B cell (primary cell): ENCODE measurements around the gene SMIM21. TPM values are rescaled to one million over a fixed set of nuclear protein-coding genes. Genes with fewer than 3 reads are reported as not detected.

ENCODE experiments used
- ATAC-seq: fragments of 200-7000 bp; cut with Tn5 transposase; one replicate; pipeline ENCODE4 v1.10.0; 2021; ENCODE audit warnings: low read depth, mild to moderate bottlenecking, moderate number of reproducible peaks, moderate library complexity
- CTCF ChIA-PET: fragments of 350-600 bp; sonication (Branson Sonifier 250); formaldehyde crosslinking; loops from one replicate; lab custom pipeline; 2021; ENCODE audit warnings: antibody characterized with exemption, inconsistent platforms; lab: Charles Lee
- POLR2A ChIA-PET: fragments of 350-600 bp; sonication (Branson Sonifier 250); formaldehyde crosslinking; loops from one replicate; lab custom pipeline; 2021; ENCODE audit warnings: antibody characterized with exemption; lab: Charles Lee
- DNase-seq: peaks from one replicate; pipeline ENCODE4 v3.0.0; 2013
- H2AFZ ChIP-seq: 2 replicates; pipeline ENCODE4 v1.6.1; 2012; ENCODE audit warnings: mild to moderate bottlenecking, low read depth, low read length; ENCODE audit not compliant: insufficient read depth, poor library complexity, severe bottlenecking
- H3K27ac ChIP-seq, 2 donors: 1 replicate in 1 of 2; 2 replicates in 1 of 2; pipeline ENCODE4 v1.5.1; 2012 to 2013; ENCODE audit warnings: low read length in 2 of 2, mild to moderate bottlenecking in 2 of 2, moderate library complexity in 1 of 2
- H3K27me3 ChIP-seq, 4 experiments: fragments of 200-600 bp in 1 of 4; sonication (generic) in 1 of 4; replicated peaks in 1 of 4; 1 replicate in 2 of 4; 2 replicates in 2 of 4; pipeline versions ENCODE4 v1.6.1 to v1.7.0; 2013 to 2016; ENCODE audit warnings: low read length in 3 of 4, mild to moderate bottlenecking in 2 of 4, mixed read lengths in 1 of 4, moderate library complexity in 1 of 4; ENCODE audit not compliant: insufficient read depth in 4 of 4, control insufficient read depth in 3 of 4; ENCODE audit errors: control extremely low read depth in 1 of 4
- H3K36me3 ChIP-seq, 2 experiments: replicated peaks in 1 of 2; 1 replicate in 1 of 2; 2 replicates in 1 of 2; pipeline versions ENCODE4 v1.6.1 to v1.7.1; 2013; ENCODE audit warnings: low read length in 1 of 2; ENCODE audit not compliant: insufficient read depth in 2 of 2, control insufficient read depth in 1 of 2; ENCODE audit errors: control extremely low read depth in 1 of 2, extremely low read depth in 1 of 2
- H3K4me1 ChIP-seq, 2 donors: fragments of 200-600 bp in 1 of 2; sonication (generic) in 1 of 2; 1 replicate in 1 of 2; 2 replicates in 1 of 2; pipeline versions ENCODE4 v1.5.1 to v1.6.1; 2013 to 2017; ENCODE audit warnings: low read length in 2 of 2; ENCODE audit not compliant: control insufficient read depth in 2 of 2, insufficient read depth in 2 of 2
- H3K4me2 ChIP-seq: replicated peaks from 2 replicates; pipeline ENCODE3; 2012; ENCODE audit warnings: mild to moderate bottlenecking, low read depth, low read length; ENCODE audit not compliant: poor library complexity, severe bottlenecking
- H3K4me3 ChIP-seq, 5 experiments: fragments of 200-600 bp in 1 of 5; sonication (generic) in 1 of 5; 1 replicate in 3 of 5; 2 replicates in 2 of 5; pipeline versions ENCODE4 v1.5.1 to v1.7.0; 2011 to 2016; ENCODE audit warnings: low read length in 4 of 5, mild to moderate bottlenecking in 4 of 5, low read depth in 2 of 5, control low read depth in 1 of 5, moderate library complexity in 1 of 5; ENCODE audit not compliant: insufficient read depth in 1 of 5; ENCODE audit errors: control extremely low read depth in 1 of 5, extremely low read depth in 1 of 5
- H3K79me2 ChIP-seq: fragments of 200-600 bp; sonication (generic); one replicate; pipeline ENCODE4 v1.6.0; 2016; ENCODE audit warnings: low read length; ENCODE audit not compliant: control insufficient read depth, insufficient read depth
- H3K9ac ChIP-seq: fragments of 200-600 bp; sonication (generic); 2 replicates; pipeline ENCODE4 v1.6.1; 2017; ENCODE audit warnings: mild to moderate bottlenecking, low read length, moderate library complexity
- H3K9me3 ChIP-seq, 3 donors: one replicate each; pipeline versions ENCODE4 v1.6.1 to v1.7.1; 2013; ENCODE audit warnings: low read length in 2 of 3; ENCODE audit not compliant: control insufficient read depth in 2 of 3, insufficient read depth in 1 of 3; ENCODE audit errors: control extremely low read depth in 1 of 3
- H4K20me1 ChIP-seq: 2 replicates; pipeline ENCODE4 v1.6.0; 2012; ENCODE audit warnings: mild to moderate bottlenecking, low read length; ENCODE audit not compliant: insufficient read depth, control insufficient read depth, poor library complexity, severe bottlenecking
- H3K27ac Mint-ChIP-seq: one replicate; pipeline ENCODE4 v1.8.0; 2021; ENCODE audit warnings: mixed read lengths
- H3K27me3 Mint-ChIP-seq: one replicate; pipeline ENCODE4 v1.8.0; 2021; ENCODE audit warnings: mixed read lengths
- H3K4me1 Mint-ChIP-seq: one replicate; pipeline ENCODE4 v1.8.0; 2021; ENCODE audit warnings: mixed read lengths
- H3K4me3 Mint-ChIP-seq: one replicate; pipeline ENCODE4 v1.8.0; 2021; ENCODE audit warnings: mixed read lengths
- H3K9me3 Mint-ChIP-seq: one replicate; pipeline ENCODE4 v1.8.0; 2022; ENCODE audit warnings: mixed read lengths; ENCODE audit not compliant: insufficient read depth
- EZH2 ChIP-seq: IDR thresholded peaks from 2 replicates; pipeline ENCODE4 v1.6.1; 2012; ENCODE audit warnings: borderline replicate concordance, low read depth, mild to moderate bottlenecking, moderate library complexity, low read length; ENCODE audit not compliant: insufficient read depth, poor library complexity, severe bottlenecking
- WGBS: methylation state at CpG from one replicate; pipeline ENCODE4 v1.1.5; 2013; ENCODE audit warnings: missing lambda C conversion rate; ENCODE audit not compliant: insufficient coverage; 5-methylcytosine and 5-hydroxymethylcytosine counted together
- intact Hi-C: fragments of 100-400 bp; cut with micrococcal nuclease; formaldehyde crosslinking; loops from one replicate; pipeline ENCODE4 v1.10.0; 2022
- polyA plus RNA-seq: library from polyadenylated mRNA; depleted of rRNA; stranded (reverse); fragments of >200 nt; gene quantifications from 2 replicates; pipeline ENCODE4 v1.2.3, GENCODE V29; 2012
- total RNA-seq, 2 donors: library from RNA; stranded (reverse); fragments of 120-200 nt in 1 of 2; gene quantifications; 1 replicate in 1 of 2; 2 replicates in 1 of 2; pipeline versions ENCODE4 v1.2.3 to v1.2.4, GENCODE V29; 2013 to 2022
- TF ChIP-seq, protein P1 (sequence below): fragments of 200-600 bp; IDR thresholded peaks from one replicate; pipeline ENCODE4 v1.8.0; 2022; ENCODE audit warnings: antibody characterized with exemption, mild to moderate bottlenecking

SMIM21 gene
- total and polyA plus RNA-seq, 2 donors (not counting 1 experiment from before 2014, with no cell fraction given) = not detected

DNA sequence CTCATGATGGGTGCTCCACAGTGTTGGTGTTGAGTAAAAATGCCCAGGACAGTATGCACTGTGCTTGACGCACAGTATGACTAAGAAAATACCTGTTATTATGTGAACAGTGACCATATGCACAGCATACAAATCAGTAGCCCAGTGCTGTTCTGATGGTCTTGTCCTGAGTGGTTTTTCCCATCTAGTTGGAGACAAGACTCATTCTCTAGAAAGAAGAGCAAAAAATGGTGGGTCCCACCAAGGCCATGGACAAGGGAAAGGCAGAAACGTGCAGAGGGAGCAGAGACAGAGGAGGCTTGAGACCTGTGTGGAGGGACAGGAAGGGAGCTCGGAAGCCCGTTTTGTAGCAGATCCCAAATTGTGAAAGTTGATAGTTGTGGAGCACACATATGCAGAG lies 987 bp upstream of the SMIM21 start:
- H3K79me2 ChIP-seq = no peaks in the 10 kb centered on the region
- H3K27ac ChIP-seq = no peak overlapping the region
- H3K4me2 ChIP-seq = no peak overlapping the region
- Mint-ChIP-seq H3K4me1 (no peaks in the 10 kb centered on the region), H3K4me3 (no peak overlapping the region), H3K9me3 (no peaks in the 10 kb centered on the region), H3K27ac (no peak overlapping the region), H3K27me3 (peaks cover 9% of the 10 kb centered on the region)
- ATAC-seq = no peak
- CTCF ChIA-PET = no interaction called here
- H3K4me3 ChIP-seq = no peak overlapping the region
- H3K4me1 ChIP-seq = no peaks in the 10 kb centered on the region
- H3K36me3 ChIP-seq = no peaks in the 10 kb centered on the region
- intact Hi-C loops = no loop called here
- TF ChIP-seq, protein P1, sequence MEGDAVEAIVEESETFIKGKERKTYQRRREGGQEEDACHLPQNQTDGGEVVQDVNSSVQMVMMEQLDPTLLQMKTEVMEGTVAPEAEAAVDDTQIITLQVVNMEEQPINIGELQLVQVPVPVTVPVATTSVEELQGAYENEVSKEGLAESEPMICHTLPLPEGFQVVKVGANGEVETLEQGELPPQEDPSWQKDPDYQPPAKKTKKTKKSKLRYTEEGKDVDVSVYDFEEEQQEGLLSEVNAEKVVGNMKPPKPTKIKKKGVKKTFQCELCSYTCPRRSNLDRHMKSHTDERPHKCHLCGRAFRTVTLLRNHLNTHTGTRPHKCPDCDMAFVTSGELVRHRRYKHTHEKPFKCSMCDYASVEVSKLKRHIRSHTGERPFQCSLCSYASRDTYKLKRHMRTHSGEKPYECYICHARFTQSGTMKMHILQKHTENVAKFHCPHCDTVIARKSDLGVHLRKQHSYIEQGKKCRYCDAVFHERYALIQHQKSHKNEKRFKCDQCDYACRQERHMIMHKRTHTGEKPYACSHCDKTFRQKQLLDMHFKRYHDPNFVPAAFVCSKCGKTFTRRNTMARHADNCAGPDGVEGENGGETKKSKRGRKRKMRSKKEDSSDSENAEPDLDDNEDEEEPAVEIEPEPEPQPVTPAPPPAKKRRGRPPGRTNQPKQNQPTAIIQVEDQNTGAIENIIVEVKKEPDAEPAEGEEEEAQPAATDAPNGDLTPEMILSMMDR = no peak
- no peaks in the 10 kb centered on the region for H3K9me3 ChIP-seq
- H2AFZ ChIP-seq = no peak overlapping the region
- 73% methylated on average over 1 of the region's 4 CpGs for WGBS
- H3K27me3 ChIP-seq = peaks cover 0 to 3% (median 0%) of the 10 kb centered on the region in 4 experiments
- no peak for DNase-seq
- no peaks in the 10 kb centered on the region for H4K20me1 ChIP-seq
- H3K9ac ChIP-seq = no peak overlapping the region
- POLR2A ChIA-PET = no interaction called here

DNA sequence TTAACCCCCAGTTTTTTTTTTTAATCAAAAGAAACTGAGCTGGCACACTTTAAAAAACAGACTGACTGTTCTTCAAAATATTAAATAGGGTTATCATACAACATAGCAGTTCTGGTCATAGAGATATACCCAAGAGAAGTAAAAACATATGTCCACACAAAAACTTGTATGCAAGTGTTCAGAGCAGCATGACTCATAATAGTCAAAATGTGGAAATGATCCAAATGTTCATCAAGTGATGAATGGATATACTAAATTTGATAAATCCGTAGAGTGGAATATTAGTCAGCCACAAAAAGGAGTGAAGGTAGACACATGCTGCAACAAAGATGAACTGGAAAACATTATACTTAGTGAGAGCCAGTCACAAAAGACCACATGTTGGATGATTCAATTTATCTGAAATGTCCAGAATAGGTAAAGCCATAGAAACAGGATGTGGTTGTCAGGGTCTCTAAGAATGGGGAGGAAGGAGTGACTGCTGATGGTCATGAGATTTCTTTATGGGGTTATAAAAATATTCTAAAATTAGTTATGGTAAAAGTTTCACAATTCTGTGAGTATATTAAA lies 5.1 kb downstream of the SMIM21 start:
- Mint-ChIP-seq H3K4me3 (no peak overlapping the region), H3K9me3 (no peaks in the 10 kb centered on the region), H3K4me1 (no peaks in the 10 kb centered on the region), H3K27me3 (no peaks in the 10 kb centered on the region), H3K27ac (no peak overlapping the region)
- H3K9me3 ChIP-seq = peaks cover 0 to 4% (median 4%) of the 10 kb centered on the region in 3 donors
- WGBS = 100% methylated on average over 1 of the region's 1 CpG
- no peak overlapping the region for H3K9ac ChIP-seq
- no peak overlapping the region for H3K4me2 ChIP-seq
- no peaks in the 10 kb centered on the region for H3K79me2 ChIP-seq
- DNase-seq (no peak), ATAC-seq (no peak)
- H3K36me3 ChIP-seq = no peaks in the 10 kb centered on the region
- TF ChIP-seq, protein P1 = no peak
- TF ChIP-seq EZH2 = no peak
- no peak overlapping the region for H2AFZ ChIP-seq
- H3K4me3 ChIP-seq = no peak overlapping the region
- no peaks in the 10 kb centered on the region for H3K27me3 ChIP-seq
- intact Hi-C loops = no loop called here
- ChIA-PET CTCF (no interaction called here), POLR2A (no interaction called here)
- H3K4me1 ChIP-seq = no peaks in the 10 kb centered on the region
- no peak overlapping the region for H3K27ac ChIP-seq
- H4K20me1 ChIP-seq = no peaks in the 10 kb centered on the region
